Kidney capillary endothelial cell (primary cell): Measurements from ENCODE around the gene TIPARP.
A peak's percentile ranks its signal among the peaks of the same experiment; 100 is the strongest.

Source experiments
- DNase-seq: peaks from one replicate; pipeline ENCODE4 v3.0.0-alpha.2; 2018; ENCODE audit warnings: low spot score

Gene TIPARP, protein sequence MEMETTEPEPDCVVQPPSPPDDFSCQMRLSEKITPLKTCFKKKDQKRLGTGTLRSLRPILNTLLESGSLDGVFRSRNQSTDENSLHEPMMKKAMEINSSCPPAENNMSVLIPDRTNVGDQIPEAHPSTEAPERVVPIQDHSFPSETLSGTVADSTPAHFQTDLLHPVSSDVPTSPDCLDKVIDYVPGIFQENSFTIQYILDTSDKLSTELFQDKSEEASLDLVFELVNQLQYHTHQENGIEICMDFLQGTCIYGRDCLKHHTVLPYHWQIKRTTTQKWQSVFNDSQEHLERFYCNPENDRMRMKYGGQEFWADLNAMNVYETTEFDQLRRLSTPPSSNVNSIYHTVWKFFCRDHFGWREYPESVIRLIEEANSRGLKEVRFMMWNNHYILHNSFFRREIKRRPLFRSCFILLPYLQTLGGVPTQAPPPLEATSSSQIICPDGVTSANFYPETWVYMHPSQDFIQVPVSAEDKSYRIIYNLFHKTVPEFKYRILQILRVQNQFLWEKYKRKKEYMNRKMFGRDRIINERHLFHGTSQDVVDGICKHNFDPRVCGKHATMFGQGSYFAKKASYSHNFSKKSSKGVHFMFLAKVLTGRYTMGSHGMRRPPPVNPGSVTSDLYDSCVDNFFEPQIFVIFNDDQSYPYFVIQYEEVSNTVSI

GRCh38 chr3:156674046-156674910 lies at the start of gene TIPARP:
TSS of gene TIPARP (plus strand) at chr3:156674590. CDS start at chr3:156677698, 3,108 bp downstream.
- peak; percentile 98 for DNase-seq

DNA sequence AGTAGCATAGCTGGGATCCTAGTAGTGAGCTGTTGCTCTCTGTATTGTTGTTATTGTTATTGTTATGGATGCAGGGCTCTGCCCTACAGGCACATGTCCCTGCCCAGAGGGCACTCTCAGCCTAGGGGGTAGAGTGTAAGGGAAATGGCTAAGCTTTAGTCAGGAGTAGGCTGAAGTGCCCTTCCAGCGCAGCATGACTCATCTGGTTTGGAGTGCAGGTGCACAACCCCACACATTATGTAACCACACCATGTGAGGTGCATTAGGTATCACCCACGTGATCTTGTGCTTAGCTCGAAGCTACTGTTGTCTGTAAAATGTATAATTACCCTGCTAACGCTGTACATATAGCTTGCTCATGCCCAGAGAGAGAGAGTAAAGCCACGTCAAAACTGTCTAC lies 48.3 kb upstream of the TIPARP start:
- DNase-seq, result no peak

DNA sequence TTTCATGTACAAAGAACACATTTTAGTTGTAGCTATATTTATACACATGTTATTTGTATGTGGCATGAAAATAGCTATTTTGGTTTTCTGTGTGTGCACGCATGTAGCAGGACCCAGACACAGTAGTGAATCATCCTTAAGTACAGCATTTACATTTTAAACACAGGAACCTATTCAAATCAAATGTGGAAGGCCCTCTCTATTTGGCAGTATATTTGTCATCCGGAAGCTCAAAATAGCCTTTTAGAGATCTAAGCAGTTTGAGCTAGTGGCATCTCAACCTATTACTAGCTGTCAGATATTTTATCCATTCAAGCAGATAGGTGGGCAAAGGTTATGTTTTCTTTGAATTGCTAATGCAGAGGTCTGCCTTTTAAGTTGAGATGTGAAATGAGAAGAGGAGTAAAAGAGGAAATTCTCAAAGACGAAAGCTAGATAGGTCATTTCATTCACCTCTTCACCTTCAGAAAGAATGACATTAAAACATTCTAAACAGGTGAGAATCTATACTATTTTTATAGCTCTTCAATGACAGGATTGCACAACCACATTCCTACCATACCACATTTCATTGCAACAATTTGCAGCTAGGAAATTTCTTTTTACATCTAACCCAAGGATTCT lies 46.3 kb upstream of the TIPARP start:
- DNase-seq, result no peak

DNA sequence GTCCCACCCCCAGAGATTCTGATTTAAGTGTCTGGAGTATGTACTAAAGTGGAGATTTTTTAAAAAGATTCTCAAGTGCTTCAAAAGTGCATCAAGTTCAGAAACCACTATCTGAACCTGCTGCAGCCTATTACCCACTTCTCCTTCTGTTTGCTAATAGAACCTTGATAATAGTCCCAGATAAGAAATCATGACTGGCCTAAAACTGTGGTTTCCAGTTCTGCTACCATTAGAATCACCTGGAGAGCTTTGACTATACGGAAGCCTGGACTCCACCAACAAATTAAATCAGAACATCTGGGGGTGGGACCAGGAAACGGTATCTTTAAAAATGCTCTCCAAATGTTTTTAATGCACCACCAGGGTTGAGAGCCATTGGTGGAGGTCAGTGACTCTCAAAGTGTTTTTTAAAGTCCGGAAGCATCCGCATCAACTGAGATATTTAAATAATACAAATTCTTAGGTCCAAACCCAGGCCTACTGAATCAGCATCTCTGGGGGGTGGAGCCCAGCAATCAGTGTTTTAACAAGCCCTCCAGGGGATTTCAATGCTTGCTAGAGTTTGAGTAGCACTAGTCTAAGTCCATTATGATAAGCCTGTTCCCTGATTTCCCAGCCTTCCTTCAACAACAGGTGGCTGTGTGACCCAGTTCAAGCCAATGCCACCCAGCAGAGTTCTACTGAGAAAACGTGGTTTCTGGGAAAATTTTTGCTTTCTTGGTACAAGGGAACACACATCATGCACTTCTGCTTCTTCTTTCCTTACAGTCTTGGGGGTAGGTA lies 45.4 kb upstream of the TIPARP start:
- no peak for DNase-seq

DNA sequence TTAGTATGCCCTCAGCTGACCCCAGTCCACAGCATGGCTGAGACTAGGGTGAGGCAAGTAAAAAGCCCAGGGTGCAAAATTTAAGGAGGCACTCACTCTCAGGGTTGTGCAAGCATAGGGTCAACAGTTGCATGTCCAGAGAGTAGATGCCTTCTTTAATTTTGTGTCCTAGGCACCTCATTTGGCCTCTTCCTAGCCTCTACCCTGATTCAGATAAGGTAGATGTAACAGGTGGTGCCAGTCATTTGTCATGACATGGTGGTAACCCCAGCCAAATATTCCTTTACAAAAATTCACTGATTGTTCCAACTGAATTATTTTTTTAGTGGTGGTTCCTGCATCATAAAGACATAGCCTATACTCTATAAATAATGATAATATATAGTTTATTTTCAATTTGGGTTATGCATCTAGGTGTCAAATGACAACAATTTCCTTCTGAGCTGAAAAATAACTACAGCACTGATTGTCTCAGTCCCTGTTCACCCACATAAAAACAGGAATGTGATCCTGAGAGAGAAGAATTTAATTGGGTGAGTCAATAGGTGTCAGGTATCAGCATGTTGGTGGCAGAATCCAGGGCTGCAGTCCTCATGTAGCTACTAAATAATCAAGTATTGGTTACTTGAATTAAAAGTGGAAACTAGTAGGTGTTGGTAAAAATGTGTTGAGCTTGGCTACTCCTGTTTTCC lies 44.2 kb upstream of the TIPARP start:
- DNase-seq, result no peak

DNA sequence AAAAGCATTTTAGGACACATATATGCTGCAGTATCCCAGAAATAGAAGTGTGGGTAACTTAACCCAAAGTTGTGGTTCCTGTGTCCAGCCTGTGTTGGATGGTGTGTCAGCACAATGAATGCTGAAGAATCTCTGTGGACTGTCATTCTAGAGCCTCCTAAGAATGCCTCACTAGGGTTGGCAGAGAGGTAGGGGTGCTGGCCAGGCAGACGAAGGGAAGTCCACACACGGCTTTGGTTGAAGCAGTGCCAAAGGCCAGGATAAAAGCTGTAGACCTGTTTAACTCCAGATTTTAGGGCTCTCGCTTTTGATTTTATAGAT lies 43.7 kb upstream of the TIPARP start:
- no peak for DNase-seq

DNA sequence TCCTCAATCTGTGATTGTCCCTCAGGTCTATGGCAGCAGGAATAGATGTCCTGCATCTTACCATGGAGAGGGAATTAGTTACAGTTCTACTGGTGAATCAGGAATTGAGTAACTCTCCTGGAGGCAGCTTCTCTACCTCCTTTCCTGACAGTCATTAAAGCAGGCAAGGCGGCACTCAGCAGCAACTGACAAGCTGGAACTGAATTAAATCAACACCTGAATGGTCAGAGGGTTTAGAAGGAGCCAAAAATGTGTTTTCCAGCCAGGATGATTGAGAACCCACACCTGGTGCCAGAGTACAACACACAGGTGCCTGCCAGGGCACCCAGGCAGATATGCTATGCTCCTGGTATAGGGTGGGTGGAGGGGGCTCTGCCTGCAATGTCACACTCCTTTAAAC lies 43.1 kb upstream of the TIPARP start:
- no peak for DNase-seq

GRCh38 chr3:156632601-156633000 lies 41.8 kb upstream of the TIPARP start:
- no peak for DNase-seq

DNA sequence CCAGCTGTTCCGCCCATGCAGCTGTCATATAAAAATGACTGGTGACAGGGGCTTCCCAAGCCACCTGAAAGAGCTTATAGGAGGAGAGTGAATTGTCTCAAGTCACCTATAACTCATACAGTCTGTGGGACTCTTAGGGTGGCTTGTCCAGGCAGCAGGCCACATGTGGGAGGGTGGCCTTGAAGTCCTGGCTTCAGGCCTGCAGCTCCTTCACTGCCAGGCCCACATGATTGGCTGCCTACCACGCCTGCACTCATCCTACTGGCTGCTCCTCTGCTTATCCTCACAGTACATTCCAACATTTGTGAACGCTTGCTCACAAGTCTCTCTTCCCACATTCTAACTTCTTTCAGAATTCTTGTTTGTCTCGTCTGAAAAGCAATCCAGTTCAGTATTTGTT lies 41.1 kb upstream of the TIPARP start:
- no peak for DNase-seq

DNA sequence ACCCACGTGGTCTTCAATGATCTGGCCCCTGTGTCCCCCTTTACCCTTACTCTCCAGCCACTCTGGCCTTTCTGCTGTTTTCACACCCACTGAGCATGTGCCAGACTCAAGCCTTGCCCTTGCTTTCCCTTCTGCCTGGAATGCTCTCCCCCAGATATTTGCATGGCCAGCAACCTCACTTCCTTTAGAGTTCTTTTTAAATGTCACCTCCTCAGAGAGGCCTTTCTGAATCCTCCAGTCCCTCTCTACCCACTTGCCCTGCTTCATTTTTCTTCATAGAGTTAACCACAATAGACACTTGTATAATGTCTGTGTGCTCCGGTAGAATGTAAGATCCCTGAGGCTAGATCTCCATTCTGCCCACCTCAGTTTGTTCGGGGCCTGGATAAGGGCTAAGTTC lies 39.4 kb upstream of the TIPARP start:
- DNase-seq, result no peak

GRCh38 chr3:156635973-156636372 lies 38.4 kb upstream of the TIPARP start:
- no peak for DNase-seq

- DNase-seq, result no peak
Observed at GRCh38 chr3:156637480-156638022, 36.8 kb upstream of the TIPARP start.

DNA sequence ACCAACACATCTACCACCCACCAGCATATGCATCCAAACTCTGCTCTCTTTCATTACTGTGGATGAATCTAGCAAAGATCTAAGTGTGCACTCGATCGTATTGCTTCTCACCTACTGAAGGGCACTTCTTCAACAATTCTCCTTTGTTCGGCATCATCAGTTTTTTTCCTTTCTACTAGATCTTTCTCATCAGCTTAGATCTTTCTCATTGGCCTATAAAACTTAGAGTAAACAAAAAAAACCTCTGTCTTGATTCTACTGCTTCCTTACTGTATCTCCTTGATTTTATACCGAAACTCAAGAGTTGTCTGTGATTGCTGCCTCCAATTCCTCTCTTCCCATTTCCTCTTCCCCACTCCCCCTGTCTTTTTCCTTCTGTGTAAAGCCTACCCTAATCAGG lies 36.1 kb upstream of the TIPARP start:
- DNase-seq, result no peak

GRCh38 chr3:156639414-156640023 lies 34.9 kb upstream of the TIPARP start:
- no peak for DNase-seq

DNA sequence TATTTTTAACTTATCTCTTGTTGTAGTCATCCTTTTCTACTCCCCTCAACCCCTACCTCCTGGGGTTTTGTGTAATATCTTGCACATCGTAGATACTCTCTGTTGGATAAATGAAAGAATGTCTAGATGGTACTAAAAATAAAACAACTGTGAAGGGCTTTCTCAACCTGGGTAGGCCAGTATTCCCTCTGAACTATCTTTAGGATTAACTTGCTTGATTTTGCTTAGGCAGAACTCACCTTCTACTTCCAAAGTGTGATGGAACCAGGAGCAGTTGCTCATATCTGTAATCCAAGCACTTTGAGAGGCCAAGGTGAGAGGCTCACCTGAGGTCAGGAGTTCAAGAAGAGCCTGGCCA lies 32.8 kb upstream of the TIPARP start:
- DNase-seq, result no peak

- DNase-seq, result no peak
Observed at GRCh38 chr3:156642750-156643728, 31.4 kb upstream of the TIPARP start.

- no peak for DNase-seq
Observed at GRCh38 chr3:156643729-156644389, 30.5 kb upstream of the TIPARP start.

DNA sequence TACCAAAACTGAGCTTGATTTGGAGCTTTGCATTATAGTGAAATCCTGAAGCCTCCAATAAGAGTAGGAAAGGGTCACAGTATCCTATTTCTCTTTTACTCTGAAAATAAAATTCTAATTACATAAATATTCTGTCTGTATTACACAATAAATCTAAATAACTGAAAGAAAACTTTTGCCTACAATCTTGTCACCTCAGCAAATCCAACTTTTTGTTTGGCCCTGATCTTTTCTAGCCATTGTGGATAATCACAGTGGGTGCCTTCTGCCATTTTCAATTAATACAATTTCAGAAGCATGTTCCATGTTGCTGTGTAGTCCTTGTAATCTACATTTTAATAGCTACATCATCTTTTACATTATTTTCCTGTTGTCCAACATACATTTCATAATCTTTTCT lies 29.4 kb upstream of the TIPARP start:
- DNase-seq, result no peak

DNA sequence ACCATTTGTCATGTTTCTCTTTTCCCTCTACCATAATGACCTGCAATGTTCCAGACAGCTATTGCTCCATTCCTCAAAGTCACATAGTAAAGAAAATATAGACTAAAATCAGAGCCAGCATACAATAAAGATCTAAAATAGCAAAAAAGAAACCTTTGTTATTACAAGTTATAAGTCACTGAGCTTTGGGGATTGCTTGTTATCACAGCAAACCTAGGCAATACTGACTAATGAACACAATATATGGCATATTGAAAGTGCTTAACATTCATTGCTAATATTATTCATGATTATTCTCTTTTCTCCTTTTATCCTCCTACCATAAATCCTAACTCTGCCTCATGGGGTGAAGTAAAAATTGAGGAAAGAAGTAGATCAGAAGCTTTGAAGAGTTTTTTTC lies 27.4 kb upstream of the TIPARP start:
- no peak for DNase-seq
